C4-2B (cell line): ENCODE results near the gene UBFD1.

Experiments
- H3K27ac ChIP-seq: fragments of 450-650 bp; 2 replicates; pipeline ENCODE4 v1.5.1; 2017
- CTCF ChIP-seq: fragments of 450-650 bp; conservative IDR thresholded peaks from 2 replicates; pipeline ENCODE4 v1.5.1; 2017; ENCODE audit warnings: mild to moderate bottlenecking
- ZFX ChIP-seq: fragments of 450-650 bp; IDR thresholded peaks from 2 replicates; pipeline ENCODE4 v1.6.1; 2017

UBFD1 gene

DNA sequence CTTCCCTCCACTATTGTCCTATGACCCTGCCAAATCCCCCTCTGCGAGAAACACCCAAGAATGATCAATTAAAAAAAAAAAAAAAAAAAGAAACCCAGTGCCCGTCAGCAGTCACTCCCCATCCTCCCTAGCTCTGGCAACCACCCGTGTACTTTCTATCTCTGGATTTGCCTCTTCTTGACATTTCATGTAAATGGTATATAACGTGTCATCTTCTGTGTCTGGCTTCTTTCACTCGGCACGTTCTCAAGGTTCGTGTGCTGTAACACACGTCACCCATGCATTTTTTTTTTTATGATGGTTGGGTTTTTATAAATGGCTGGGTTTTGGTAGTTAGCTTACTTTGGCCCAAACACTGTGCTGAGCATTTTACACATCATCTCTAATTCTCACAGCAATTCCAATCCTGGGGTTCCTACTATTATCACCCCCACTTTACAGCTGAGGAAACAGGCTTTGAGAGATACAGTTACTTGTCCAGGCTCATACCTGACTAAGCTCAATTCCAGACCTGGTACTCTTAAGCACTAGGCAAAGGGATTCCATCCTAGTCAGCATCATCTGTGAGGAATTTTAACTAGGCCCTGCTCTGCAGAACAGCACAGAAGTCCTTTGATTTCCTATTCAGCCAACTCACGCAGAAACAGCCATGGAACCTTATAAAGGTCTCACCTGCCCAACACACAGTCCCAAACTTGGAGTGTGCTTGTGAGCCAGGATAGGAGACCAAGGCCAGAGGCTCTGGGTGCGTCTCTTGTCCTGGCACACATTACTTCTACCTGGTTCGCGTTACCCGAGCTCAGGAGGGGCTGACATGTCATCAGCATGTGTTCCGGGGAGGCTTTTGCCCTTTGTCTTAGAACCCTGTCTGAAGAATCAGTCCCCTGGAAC, 26.9 kb downstream of the UBFD1 start:
- H3K27ac ChIP-seq: no peak overlapping the region
- TF ChIP-seq ZFX (no peak), CTCF (no peak)

DNA sequence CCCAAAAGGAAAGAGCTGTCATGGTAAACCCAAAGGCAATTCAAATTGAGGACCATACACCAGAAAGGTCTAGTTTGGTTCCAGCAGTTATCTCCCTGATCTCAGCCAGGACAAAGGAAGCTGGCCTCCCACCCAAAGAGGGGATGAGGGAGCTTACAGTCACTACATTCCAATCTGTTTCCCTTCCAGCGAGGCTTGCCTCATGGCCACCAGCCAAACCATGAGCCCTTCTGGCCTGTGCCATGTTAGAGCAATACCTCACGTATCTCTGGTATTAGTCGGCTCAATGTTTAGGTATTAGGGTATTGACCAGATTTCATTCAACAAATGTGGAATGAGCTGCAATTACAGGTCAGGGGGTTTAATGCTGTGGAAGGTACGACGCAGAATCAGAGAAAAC, 30.2 kb downstream of the UBFD1 start:
- no peak for TF ChIP-seq CTCF
- no peak for TF ChIP-seq ZFX
- H3K27ac ChIP-seq: no peak overlapping the region

- TF ChIP-seq CTCF (no peak), ZFX (no peak)
- no peak overlapping the region for H3K27ac ChIP-seq
Observed at GRCh38 chr16:23590181-23590580, 32.7 kb downstream of the UBFD1 start.

DNA sequence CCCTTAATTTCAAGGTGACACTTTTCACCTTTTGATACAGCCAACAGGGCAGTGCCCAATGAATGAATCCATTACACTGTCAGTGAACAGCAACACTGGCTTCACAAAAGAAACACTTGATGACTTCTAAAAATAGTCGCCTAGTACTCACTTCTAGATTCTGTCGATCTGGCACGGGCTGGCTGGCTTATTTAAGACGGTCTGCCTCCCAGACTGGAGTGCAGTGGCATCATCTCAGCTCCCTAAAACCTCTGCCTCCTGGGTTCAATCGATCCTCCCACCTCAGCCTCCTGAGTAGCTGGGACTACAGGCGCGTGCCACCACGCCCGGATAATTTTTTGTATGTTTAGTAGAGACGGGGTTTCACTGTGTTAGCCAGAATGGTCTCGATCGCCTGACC, 36.7 kb downstream of the UBFD1 start:
- TF ChIP-seq ZFX (no peak), CTCF (no peak)
- H3K27ac ChIP-seq: no peak overlapping the region

- TF ChIP-seq ZFX: no peak
- H3K27ac ChIP-seq: peak overlapping the region; percentile 95
Observed at GRCh38 chr16:23595246-23595950, 37.9 kb downstream of the UBFD1 start.

- TF ChIP-seq CTCF: peak; percentile 100
- TF ChIP-seq ZFX: peak; percentile 85; the same call in 1 of the 2 replicates
- peak within 1 kb of the TSS; percentile 95 for H3K27ac ChIP-seq
Observed at GRCh38 chr16:23595951-23596720, 38.6 kb downstream of the UBFD1 start, which contains the start of gene NDUFAB1. TSS of gene NDUFAB1 (minus strand) at chr16:23596316. CDS start at chr16:23596290, 26 bp downstream.

GRCh38 chr16:23597003-23597756, 39.7 kb downstream of the UBFD1 start:
- H3K27ac ChIP-seq: no peak overlapping the region
- no peak for TF ChIP-seq CTCF
- TF ChIP-seq ZFX: no peak
